ENCODE data around the gene ZNF792.
A peak's percentile ranks its signal among the peaks of the same experiment; 100 is the strongest.
"Not testable (repeated sequence)": the region's sequence is repeated elsewhere in the genome, so short reads cannot be mapped to it uniquely, and the experiment has no call there.

Gene ZNF792

GRCh38 chr19:34970185-34970780, 6.3 kb upstream of the ZNF792 start:
- DNase-seq, result not testable (repeated sequence)

GRCh38 chr19:34969721-34970120, 5.7 kb upstream of the ZNF792 start:
- no peak for DNase-seq

GRCh38 chr19:34967551-34967950, 3.5 kb upstream of the ZNF792 start:
- DNase-seq, result no peak

DNA sequence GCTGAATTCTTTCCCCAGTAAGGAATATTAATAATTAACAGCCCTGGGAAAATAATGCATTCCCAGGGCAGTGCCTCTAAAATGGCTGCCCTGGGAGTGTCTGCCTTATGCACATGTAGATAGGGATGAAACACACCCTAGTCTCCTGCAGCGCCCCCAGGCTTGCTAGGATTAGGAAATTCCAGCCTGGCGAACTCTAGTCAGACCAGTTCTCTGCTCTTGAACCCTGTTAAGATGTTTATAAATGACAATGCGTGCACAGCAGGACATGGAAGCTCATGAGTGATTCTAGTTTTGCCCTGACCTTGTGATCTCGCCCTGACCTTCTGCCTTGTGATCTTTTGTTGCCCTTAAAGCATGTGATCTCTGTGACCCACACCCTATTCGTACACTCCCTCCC, 1.5 kb upstream of the ZNF792 start:
- DNase-seq, result not testable (repeated sequence)

- no peak for DNase-seq
Observed at GRCh38 chr19:34964598-34964997, 569 bp upstream of the ZNF792 start.

DNA sequence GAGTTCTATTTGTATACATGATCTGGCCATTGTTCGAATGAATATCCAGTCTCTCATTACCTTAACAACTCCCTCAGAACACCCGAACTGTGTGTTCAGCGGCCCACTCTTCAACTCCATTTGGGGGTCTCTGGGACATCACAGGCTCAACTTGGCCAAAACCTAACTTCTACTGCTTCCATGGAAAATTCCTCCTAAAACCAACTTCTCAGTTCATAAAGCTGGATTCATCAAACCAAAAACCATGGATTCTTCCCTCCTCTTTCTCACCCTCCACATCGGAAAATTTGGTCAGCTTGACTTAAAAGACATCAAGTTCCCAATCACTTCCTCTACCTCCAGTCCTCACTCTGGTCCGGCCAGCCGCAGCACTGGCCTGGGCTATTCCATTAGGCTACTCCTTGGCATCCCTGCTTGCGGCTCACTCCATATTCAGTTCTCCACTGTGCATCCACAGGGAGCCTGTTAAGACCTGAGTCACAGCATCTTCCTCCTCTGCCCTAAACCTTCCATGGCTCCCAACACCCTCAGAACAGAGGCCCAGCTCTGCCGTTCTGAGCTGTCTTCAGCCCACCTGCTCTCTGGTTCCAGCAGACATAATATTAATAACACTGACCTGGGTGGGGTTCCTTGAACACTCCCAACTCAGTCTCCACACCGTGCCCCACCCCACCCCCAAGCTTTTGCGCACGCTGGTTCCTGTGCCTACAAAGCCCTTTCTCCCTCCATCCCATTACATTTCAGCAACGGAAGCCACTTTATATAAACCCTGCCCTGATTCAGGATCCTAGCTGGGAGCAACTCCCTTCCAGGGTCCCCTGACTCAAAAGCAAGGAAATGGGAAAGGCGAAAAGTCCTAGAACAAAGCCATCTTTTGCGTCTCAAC, 1.1 kb downstream of the ZNF792 start:
- DNase-seq, result no peak

DNA sequence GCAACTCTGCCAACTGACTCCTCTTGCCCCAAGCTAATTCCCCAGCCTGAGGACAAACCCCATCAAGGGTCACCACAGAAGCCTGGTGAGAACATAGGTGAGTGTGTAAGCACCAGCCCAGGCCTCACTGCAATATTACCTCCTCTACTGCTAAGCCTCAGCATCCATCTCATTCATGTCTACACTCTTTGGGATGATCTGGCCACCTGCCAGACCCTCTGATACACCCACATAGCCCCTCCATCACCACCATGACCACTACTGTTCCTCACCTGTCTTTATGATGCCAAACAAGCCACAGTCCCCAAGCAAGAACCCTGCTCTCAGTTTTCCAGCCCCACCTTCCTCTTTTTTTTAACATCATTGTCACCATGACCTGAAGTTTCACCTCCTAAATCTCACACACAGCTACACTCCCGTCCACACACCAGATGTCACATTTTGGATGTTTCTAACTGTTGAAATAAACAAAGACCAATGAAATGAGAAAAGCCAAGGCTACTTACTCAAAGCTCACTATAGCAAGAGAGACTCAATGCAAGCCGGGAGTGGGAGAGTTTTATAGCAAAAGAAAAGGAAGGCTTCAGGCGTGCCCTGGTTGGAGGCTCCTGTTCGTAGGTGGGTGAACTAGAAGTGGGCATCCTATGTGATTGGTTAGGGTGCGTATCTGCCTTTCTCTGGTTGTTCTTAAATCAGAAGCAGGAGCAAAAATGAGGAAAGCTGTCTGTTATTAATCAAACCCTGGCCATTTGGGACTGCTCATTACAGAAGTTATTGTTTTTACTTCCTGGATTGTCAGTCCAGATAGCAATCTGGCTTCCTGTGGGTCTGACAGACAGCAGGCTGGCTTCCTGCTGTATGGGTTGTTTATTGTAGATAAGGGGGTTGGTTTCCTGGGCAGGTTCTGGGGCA, 2.0 kb downstream of the ZNF792 start:
- no peak for DNase-seq

DNA sequence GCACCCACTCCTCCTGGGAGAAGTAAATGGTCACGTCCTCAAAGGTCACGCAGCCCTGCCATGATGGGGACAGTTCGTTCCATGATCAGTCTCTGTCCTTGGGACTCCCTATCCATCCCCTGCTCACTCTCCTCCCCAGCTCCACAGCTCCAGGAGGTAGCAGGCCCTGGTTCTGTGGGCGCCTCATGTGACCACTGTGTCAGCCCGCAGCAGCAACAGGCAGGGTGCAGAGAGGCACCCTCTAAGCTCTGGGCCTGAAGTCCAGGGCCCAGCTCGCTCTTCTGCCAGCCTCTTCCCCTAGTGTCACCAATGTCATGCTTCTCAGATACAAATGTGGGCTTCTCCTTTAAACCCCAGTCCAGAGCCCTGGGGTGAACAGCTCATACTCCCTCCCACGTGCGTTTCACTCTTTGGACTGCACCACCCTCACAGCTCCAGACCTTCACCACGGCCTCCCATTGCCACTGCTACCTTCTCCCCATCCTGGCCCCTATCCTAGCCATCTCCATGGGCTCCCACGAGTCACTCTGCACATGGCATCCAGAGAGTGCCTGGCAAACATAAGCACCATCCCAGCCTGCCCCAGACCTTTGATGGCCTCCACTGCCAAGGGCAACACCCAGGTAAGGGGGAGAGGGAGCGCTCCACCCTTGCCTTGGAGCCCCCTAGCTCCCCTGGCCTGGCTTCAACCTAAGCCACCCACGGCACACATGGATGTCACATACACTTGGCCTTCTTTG, 2.9 kb downstream of the ZNF792 start:
- no peak for DNase-seq

DNA sequence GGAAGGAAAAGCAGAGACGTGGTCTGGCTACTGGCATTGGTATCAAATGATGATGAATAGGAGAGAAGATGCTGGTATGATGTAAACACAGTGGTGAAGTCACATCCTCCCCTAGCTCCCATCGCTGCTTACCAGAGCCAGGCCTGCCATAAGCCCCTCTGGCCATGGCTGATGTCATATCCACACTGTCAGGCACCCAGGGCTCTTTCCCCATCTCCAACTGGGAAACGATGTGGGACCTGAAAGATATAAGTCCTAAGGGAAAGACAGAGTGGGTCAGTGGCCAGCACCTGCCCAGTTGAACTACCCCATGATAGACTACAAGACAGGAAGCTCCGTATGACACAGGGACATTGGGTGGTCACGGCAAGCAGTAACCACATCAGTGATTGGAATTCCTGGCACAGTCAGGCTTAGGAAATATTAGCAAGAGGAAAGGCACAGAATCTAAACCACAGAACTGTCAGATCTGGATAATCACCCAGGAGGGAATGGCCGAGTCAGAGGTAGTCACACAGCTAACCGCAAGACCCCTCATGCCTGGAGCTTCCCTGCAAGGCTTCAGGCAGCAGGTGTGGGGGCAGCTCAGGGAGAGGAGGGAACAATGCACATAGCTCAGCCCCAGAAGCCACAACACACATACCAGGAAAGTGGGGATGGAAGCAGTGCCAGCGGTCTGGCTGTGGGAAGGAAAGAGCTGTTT, 3.8 kb downstream of the ZNF792 start:
- no peak for DNase-seq

DNA sequence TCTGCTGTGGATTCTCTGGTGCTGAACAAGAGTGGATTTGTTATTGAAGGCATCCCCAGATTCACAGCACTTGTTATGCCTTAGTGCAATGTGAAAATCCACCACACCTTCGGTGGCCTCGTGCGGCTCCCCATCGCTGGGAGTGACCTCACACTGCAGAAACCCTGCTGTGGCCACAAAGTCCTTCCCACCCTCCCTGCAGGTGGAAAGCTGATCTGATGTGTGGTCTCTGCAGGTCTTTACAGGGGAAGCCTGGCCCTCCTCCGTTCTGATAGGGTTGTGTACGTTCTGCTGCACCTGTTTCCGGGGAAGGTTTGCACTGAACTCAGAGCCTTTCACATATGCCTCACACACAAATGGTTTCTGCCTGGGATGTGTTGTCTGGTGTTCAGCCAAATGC, 5.0 kb downstream of the ZNF792 start:
- DNase-seq, result no peak

- no peak for DNase-seq
Observed at GRCh38 chr19:34957830-34958751, 5.9 kb downstream of the ZNF792 start.

GRCh38 chr19:34953092-34953491, 10.9 kb downstream of the ZNF792 start:
- DNase-seq, result no peak

DNA sequence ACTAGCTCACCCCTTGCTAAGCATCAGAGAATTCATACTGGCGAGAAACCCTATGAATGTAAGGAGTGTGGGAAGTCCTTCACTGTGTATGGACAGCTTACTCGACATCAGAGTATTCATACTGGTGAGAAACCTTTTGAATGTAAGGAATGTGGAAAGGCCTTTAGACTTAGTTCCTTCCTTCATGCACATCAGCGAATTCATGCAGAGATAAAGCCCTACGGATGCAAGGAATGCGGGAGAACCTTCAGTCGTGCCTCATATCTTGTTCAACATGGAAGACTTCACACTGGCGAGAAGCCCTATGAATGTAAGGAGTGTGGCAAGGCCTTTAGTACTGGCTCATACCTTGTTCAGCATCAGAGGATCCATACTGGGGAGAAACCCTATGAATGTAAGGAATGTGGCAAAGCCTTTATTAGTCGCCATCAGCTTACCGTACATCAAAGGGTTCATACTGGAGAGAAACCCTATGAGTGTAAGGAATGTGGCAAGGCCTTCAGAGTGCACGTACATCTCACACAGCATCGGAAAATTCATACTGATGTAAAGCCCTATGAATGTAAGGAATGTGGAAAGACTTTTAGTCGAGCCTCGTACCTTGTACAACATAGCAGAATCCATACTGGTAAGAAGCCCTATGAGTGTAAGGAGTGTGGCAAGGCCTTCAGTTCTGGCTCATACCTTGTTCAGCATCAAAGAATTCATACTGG, 20.0 kb downstream of the ZNF792 start:
- DNase-seq, result no peak

GRCh38 chr19:34938886-34939285, 25.1 kb downstream of the ZNF792 start:
- DNase-seq, result no peak

DNA sequence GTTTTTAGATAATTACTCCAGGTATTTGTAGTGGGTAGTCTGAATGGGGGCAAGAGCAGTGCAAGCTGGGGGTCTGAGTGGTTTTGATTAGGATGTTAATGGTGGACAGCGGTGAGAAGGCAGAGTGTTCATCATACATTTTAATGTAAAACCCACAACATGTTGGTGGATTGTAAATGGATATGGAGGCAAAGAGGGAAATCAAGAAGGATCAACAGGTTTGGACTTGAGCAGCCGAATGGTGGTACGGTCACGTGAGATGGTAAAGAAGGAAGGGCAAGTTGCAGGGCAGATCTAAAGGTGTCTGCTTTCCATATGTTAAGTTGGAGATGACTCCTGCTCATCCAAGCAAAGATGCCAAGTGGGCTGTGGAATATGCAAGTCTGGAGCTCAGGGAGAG, 27.8 kb downstream of the ZNF792 start:
- no peak for DNase-seq

- DNase-seq, result no peak
Observed at GRCh38 chr19:34932494-34932893, 31.5 kb downstream of the ZNF792 start.

- peak; percentile 75 for DNase-seq
Observed at GRCh38 chr19:34926685-34927375, 37.2 kb downstream of the ZNF792 start, which contains the start of gene ZNF30. TSS of gene ZNF30 (plus strand) at chr19:34926903. CDS start at chr19:34929948, 3,045 bp downstream.

GRCh38 chr19:34926361-34926684, 37.7 kb downstream of the ZNF792 start:
- no peak for DNase-seq

GRCh38 chr19:34925278-34925855, 38.7 kb downstream of the ZNF792 start:
- no peak for DNase-seq

All from activated CD4-positive, alpha-beta T cell treated with anti-CD3 and anti-CD28 coated beads, Interleukin-2, amount 50 U/mL, for 1 hour (primary cell).